PC-3 (cell line): ENCODE data around the gene TNS3.

ENCODE experiments used
- CTCF ChIP-seq: fragments of 300-600 bp; sonication (generic); conservative IDR thresholded peaks from 2 replicates; pipeline ENCODE4 v1.5.1; 2017; ENCODE audit warnings: antibody characterized with exemption, low read depth, mild to moderate bottlenecking, low read length
- EZH2 ChIP-seq: fragments of 300-600 bp; sonication (generic); IDR thresholded peaks from one replicate; pipeline ENCODE4 v1.6.1; 2017; ENCODE audit warnings: antibody characterized with exemption, mild to moderate bottlenecking, low read length; ENCODE audit not compliant: unreplicated experiment

DNA sequence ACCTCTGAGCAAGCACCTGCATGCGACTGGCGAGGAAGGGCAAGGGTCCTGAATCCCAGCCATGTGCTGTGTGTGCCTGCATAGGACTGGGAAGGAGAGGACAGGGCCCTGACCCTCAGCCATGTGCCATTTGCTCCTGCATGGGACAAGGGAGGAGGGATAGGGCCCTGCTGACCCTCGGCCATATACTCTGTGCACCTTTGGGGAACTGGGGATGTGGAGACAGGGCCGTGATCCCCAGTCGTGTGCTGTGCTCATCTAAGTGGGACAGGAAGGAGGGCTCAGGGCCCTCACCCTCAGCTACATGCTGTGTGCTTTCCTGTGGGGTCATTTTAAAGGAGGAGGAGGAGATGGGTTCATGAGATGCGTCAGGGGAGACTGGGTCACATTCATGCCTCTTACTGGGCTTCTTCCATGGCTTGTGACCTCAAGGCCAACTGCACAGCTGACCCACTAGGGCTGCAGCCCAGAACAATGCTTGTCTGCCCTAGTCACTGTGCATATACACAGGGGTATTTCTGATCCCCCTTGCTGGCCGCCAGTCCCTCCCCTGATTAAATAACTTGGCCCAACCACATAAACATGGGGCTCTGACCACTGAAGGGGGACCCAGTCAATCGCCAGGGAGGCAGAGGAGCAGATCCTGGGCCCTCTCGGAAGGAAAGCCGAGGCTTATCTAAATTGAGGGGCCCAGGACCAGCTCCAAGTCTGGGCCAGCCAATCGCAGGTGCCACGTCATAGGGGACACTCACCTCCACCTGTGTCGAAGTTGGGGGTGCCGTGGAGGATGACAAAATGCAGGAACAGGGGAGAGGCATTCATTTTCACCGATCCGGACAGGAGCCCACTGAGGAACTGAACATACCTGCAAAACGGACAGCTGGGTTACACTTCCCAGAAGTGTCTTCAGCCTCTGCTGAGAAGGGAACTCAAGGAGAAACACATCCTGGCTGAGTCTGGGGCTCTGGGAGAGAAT is 167.3 kb downstream of the TNS3 start:
- TF ChIP-seq CTCF (no peak), EZH2 (no peak)
